Fibroblast of villous mesenchyme (primary cell): ENCODE data around the gene OR4A47. TPM values are rescaled to one million over a fixed set of nuclear protein-coding genes. Genes with fewer than 3 reads are reported as not detected.
"Not testable (repeated sequence)": the region's sequence is repeated elsewhere in the genome, so short reads cannot be mapped to it uniquely, and the experiment has no call there.

ENCODE experiments used
- DNase-seq: peaks from one replicate; pipeline ENCODE4 v3.0.0-alpha.2; 2010; ENCODE audit warnings: low read depth
- H3K4me3 ChIP-seq: 2 replicates; pipeline ENCODE4 v1.5.1; 2011; ENCODE audit warnings: low read depth, mild to moderate bottlenecking, low read length
- total RNA-seq: library from RNA; depleted of rRNA; stranded (reverse); fragments of >200 nt; gene quantifications from 2 replicates; pipeline ENCODE4 v1.2.3, GENCODE V29; 2012
- TF ChIP-seq, protein P1 (sequence below): IDR thresholded peaks from 2 replicates; pipeline ENCODE4 v1.5.1; 2012; ENCODE audit warnings: low read depth, mild to moderate bottlenecking, low read length; ENCODE audit not compliant: insufficient read depth

OR4A47 gene, protein sequence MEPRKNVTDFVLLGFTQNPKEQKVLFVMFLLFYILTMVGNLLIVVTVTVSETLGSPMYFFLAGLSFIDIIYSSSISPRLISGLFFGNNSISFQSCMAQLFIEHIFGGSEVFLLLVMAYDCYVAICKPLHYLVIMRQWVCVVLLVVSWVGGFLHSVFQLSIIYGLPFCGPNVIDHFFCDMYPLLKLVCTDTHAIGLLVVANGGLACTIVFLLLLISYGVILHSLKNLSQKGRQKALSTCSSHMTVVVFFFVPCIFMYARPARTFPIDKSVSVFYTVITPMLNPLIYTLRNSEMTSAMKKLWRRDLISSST
- not detected in 2 replicates for total RNA-seq

GRCh38 chr11:48488493-48488892 is at the start of gene OR4A47:
Gene OR4A47 (plus strand): TSS chr11:48488793. CDS start chr11:48488793, 0 bp downstream.
- not testable (repeated sequence) for H3K4me3 ChIP-seq, DNase-seq

GRCh38 chr11:48455909-48456308 is 32.7 kb upstream of the OR4A47 start:
- not testable (repeated sequence) for H3K4me3 ChIP-seq, DNase-seq

DNA sequence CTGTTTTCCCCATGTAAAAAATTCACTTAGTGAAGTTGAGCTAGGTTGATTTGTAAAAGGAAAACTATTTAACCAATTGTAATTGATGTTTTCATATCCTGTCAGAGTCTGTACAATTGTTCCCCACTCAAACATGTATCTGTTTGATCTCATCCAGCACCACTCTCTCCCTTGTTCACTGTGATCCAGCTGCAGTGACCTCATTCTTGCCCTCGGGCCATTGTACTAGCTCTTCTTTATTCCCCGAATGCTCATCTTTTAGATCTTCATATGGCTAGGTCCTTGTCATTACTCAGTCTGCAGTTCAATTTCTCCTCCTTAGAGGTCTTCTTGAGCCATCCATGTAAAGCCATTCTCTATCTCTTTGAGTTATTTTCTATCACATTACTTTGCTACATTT is 14.6 kb upstream of the OR4A47 start:
- not testable (repeated sequence) for H3K4me3 ChIP-seq, DNase-seq

DNA sequence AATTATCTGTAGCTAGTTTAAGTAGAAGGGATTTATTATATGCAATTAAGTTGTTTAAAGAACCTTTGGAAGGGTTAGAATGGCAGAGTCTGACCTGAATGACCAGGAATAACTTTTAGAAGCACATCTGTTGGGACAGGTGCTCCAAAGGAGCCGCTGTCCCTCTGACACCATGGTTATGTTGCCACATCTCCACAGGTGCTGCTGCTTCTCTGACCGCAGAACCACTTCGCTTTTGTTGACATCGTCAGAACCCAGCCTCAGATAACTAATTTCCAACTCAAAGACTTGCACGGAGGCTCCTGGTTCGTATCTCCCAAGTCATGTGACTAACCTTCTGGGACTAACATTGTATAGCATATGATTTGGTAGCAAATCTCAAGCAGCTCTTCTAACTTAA is 13.9 kb upstream of the OR4A47 start:
- not testable (repeated sequence) for DNase-seq, H3K4me3 ChIP-seq

DNA sequence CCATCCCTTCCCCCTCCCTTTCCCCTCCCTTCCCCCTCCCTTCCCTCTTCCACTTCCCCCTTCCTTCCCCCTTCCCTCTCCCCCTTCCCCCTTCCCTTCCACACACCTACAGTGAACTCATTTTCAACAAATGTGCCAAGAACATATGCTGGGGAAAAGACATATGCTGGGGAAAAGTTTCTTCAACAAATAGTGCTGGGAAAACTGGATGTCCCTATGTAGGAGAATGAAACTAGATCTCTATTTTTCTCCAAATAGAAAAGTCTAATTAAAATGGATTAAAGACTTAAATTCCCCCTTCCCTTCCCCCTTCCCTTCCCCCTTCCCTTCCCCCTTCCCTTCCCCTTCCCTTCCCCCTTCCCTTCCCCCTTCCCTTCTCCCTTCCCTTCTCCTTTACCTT is 17.6 kb downstream of the OR4A47 start:
- H3K4me3 ChIP-seq, DNase-seq: not testable (repeated sequence)

- TF ChIP-seq, protein P1, sequence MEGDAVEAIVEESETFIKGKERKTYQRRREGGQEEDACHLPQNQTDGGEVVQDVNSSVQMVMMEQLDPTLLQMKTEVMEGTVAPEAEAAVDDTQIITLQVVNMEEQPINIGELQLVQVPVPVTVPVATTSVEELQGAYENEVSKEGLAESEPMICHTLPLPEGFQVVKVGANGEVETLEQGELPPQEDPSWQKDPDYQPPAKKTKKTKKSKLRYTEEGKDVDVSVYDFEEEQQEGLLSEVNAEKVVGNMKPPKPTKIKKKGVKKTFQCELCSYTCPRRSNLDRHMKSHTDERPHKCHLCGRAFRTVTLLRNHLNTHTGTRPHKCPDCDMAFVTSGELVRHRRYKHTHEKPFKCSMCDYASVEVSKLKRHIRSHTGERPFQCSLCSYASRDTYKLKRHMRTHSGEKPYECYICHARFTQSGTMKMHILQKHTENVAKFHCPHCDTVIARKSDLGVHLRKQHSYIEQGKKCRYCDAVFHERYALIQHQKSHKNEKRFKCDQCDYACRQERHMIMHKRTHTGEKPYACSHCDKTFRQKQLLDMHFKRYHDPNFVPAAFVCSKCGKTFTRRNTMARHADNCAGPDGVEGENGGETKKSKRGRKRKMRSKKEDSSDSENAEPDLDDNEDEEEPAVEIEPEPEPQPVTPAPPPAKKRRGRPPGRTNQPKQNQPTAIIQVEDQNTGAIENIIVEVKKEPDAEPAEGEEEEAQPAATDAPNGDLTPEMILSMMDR: no peak
- no peak for DNase-seq
- no peak overlapping the region for H3K4me3 ChIP-seq
Observed at GRCh38 chr11:48538991-48539390, 50.4 kb downstream of the OR4A47 start.

Other genes starting within 250 kb of the OR4A47 start
- gene OR4X2, start 243.7 kb upstream of the OR4A47 start, total RNA-seq: not detected in 2 replicates
- gene OR4X1, start 224.9 kb upstream of the OR4A47 start, total RNA-seq: not detected in 2 replicates
- not detected in 2 replicates for gene OR4S1, start 182.6 kb upstream of the OR4A47 start, total RNA-seq
- not detected in 2 replicates for gene OR4C3, start 163.9 kb upstream of the OR4A47 start, total RNA-seq
- not detected in 2 replicates for gene OR4C5, start 122.3 kb upstream of the OR4A47 start, total RNA-seq